HG03135 (cell line): Measurements from ENCODE around the gene PPFIBP2.

Source experiments
- ATAC-seq: cut with Tn5 transposase; IDR thresholded peaks from one replicate; pipeline ENCODE4 v1.9.1; 2021; ENCODE audit warnings: mild to moderate bottlenecking, moderate library complexity; ENCODE audit not compliant: unreplicated experiment

The PPFIBP2 gene

GRCh38 chr11:7524462-7525235, 10.8 kb downstream of the PPFIBP2 start:
- no peak for ATAC-seq

GRCh38 chr11:7525424-7525823, 11.6 kb downstream of the PPFIBP2 start:
- ATAC-seq: no peak

GRCh38 chr11:7527029-7527428, 13.2 kb downstream of the PPFIBP2 start:
- no peak for ATAC-seq

- no peak for ATAC-seq
Measured at GRCh38 chr11:7528514-7529049, 14.8 kb downstream of the PPFIBP2 start.

- no peak for ATAC-seq
Measured at GRCh38 chr11:7530013-7530640, 16.3 kb downstream of the PPFIBP2 start.

- no peak for ATAC-seq
Measured at GRCh38 chr11:7531011-7531410, 17.2 kb downstream of the PPFIBP2 start.

- ATAC-seq: no peak
Measured at GRCh38 chr11:7532405-7533145, 18.8 kb downstream of the PPFIBP2 start.

GRCh38 chr11:7533199-7534041, 19.6 kb downstream of the PPFIBP2 start:
- no peak for ATAC-seq

GRCh38 chr11:7534042-7534378, 20.2 kb downstream of the PPFIBP2 start:
- no peak for ATAC-seq

GRCh38 chr11:7536100-7536499, 22.3 kb downstream of the PPFIBP2 start:
- no peak for ATAC-seq

- no peak for ATAC-seq
Measured at GRCh38 chr11:7537265-7537664, 23.5 kb downstream of the PPFIBP2 start.

GRCh38 chr11:7538031-7538430, 24.2 kb downstream of the PPFIBP2 start:
- ATAC-seq: no peak

GRCh38 chr11:7538466-7539454, 25.0 kb downstream of the PPFIBP2 start:
- no peak for ATAC-seq

- no peak for ATAC-seq
Measured at GRCh38 chr11:7540830-7541555, 27.2 kb downstream of the PPFIBP2 start.

- no peak for ATAC-seq
Measured at GRCh38 chr11:7543302-7543701, 29.5 kb downstream of the PPFIBP2 start.

- no peak for ATAC-seq
Measured at GRCh38 chr11:7544021-7544420, 30.2 kb downstream of the PPFIBP2 start.

GRCh38 chr11:7545611-7546010, 31.8 kb downstream of the PPFIBP2 start:
- ATAC-seq: no peak

GRCh38 chr11:7546324-7546791, 32.6 kb downstream of the PPFIBP2 start:
- no peak for ATAC-seq

GRCh38 chr11:7547687-7548086, 33.9 kb downstream of the PPFIBP2 start:
- no peak for ATAC-seq
